GM21390 (cell line): ENCODE measurements around the gene FXYD1.
"Not testable (repeated sequence)": the region's sequence is repeated elsewhere in the genome, so short reads cannot be mapped to it uniquely, and the experiment has no call there.

ENCODE experiments used
- ATAC-seq: cut with Tn5 transposase; IDR thresholded peaks from one replicate; pipeline ENCODE4 v1.9.1; 2021; ENCODE audit not compliant: unreplicated experiment

The FXYD1 gene

GRCh38 chr19:35141837-35142605, 3.4 kb downstream of the FXYD1 start:
- ATAC-seq = no peak

GRCh38 chr19:35142606-35143230, 4.1 kb downstream of the FXYD1 start:
- ATAC-seq = no peak

- no peak for ATAC-seq
These were observed 4.6 kb downstream of the FXYD1 start, which contains the start of gene FXYD7 for GRCh38 chr19:35143231-35143715. Gene FXYD7, plus strand, starts transcription at chr19:35143255. Its CDS starts 79 bp downstream, at chr19:35143334.

- no peak for ATAC-seq
These were observed 5.2 kb downstream of the FXYD1 start for GRCh38 chr19:35143818-35144217.

- ATAC-seq = no peak
These were observed 5.6 kb downstream of the FXYD1 start for GRCh38 chr19:35144259-35144599.

DNA sequence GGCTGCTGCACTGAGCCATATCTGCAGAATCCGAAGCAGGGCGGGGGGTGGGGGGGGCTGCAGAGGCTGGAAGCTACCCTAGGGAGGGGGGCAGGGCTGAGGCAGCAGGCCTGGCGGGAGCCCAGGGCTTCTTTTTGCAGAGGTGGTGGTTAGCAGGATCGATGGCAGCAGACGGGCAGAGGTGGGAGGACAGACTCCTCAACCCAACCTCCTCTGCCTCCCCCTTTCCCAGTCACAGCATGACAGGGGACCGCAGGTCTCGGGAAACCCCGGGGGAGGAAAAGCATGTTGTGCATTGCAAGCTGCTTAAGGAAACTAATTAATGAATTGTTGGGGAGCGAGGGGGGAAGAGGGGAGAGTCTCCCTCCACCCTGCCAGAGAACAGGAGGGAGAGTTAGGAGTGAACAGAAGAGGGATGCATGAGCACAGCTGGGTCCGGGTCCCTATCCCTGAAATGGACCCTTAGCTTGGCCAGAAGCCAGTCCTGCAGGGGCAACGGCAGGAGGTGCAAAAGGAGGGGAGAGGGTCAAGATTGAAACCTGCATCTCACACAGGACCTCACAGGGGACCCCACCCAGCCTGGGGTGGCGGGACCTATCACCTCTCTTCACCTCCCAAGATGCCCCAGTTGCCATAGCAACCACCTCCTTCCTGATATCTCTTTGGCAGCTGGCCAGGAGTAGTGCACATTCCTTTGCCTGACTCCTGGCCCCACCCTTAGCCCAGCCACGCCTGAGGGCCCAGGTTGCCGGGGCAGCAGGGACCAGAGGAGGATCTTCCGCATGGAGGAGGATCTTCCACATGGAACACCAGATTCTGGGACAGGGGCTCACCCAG, 6.2 kb downstream of the FXYD1 start:
- ATAC-seq = no peak

DNA sequence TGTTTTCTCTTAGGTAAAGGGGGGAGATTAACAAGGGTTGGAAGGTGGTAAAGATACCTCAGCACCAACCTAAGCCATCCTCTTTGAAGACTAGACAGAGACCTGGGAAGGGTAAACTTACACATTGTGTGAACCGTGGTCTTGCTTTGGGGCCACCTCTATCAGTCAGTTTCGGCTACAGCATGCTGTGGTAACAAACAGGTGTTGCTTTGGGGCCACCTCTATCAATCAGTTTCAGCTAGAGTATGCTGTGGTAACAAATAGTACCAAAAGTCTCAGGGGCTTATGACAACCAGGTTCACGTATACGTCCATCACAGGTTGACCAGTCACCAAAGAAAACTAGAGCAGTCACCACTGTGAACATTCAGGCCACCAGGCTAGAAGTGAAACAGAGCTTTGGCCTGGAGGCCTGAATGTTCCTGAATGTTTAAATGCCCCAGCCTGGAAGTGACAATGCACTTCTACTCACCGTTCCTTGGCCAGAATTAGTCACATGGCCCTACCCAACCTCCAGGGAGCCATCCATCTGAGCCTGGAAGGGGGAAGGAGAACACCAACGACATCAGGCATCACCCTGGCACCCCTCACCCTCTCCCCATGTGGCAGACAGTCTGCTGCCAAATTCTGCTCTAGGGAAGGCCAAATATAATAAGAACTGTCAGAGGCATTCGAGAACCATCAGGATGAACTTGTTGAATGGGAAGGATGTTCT, 8.3 kb downstream of the FXYD1 start:
- no peak for ATAC-seq

- no peak for ATAC-seq
These were observed 10.8 kb downstream of the FXYD1 start for GRCh38 chr19:35149463-35149862.

- no peak for ATAC-seq
These were observed 11.8 kb downstream of the FXYD1 start for GRCh38 chr19:35150445-35150844.

GRCh38 chr19:35151273-35152065, 12.8 kb downstream of the FXYD1 start:
- ATAC-seq = no peak

DNA sequence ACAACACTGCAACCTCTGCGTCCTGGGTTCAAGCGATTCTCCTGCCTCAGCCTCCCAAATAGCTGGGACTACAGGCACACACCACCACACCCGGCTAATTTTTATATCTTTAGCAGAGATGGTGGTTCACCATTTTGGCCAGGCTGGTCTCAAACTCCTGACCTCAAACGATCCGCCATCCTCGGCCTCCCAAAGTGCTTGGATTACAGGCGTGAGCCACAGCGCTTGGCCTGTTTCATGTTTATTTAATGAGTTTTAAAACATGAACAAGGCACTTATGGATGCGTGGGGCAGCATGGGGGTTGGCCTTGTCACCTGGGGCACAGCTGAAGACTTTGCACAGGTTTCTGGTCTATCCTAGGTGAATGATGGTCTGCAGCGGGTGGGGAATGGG, 14.5 kb downstream of the FXYD1 start:
- ATAC-seq = not testable (repeated sequence)

DNA sequence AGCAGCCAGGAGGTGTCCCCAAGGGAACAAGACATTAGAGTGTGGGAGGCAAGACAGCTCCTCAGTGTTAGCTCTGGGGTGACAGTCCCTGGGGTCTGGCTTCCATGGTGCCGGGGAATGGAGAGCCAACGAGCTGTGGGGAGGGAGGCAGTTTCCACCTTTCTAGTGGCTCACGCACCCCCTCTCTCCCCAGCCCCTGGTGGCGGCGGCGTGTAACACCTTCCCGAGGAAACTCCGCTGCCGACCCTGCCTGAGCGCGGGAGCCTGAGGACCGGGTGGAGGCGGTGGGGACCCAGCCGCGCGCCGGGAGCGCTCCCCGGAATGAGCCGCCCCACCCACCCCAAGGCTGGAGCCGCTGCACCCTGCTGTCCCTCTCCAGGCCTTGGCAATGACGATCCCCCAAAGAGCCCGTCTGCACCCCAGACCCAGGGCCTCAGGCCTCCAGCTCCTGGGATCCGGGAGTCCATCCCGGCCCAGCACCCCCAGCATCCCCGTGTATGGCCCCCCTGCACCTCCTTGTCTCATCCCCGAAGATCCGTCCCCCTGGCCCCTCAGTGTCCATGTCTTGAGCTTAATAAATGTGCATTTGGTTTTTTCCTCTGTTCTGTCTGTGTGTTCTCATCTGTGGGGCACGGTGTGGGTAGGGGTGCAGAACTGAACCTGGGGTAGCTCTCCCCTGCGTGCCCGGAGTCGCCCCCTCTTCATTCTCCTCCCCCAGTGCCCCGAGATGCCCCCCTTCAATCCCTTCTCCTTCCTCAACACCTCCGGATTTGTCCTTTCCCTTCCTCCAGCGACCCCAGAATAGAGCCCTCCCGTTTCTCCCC, 15.3 kb downstream of the FXYD1 start:
- ATAC-seq = no peak

- no peak for ATAC-seq
These were observed 16.1 kb downstream of the FXYD1 start, which contains the start of gene FXYD5 for GRCh38 chr19:35154525-35155406. Gene FXYD5, plus strand, starts transcription at chr19:35154735. Its CDS starts 816 bp downstream, at chr19:35155551.

DNA sequence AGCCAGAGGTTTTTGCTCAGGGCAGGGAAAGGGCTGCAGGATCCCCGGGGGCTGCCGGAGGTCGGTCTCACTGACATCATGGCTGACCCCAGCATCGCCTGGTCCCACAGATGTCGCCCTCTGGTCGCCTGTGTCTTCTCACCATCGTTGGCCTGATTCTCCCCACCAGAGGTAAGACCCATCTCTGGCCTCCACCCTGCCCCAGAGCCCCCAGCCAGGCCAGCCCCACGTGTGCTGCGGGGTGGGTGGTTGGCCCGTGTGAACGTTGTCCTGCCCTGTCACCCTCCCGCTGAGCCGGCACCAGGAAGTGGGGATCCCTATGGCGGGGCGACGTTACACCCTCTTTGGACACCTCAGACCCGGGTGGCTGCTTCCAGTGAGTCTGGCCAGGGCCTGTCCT, 16.8 kb downstream of the FXYD1 start:
- no peak for ATAC-seq

GRCh38 chr19:35155981-35156672, 17.5 kb downstream of the FXYD1 start:
- no peak for ATAC-seq

DNA sequence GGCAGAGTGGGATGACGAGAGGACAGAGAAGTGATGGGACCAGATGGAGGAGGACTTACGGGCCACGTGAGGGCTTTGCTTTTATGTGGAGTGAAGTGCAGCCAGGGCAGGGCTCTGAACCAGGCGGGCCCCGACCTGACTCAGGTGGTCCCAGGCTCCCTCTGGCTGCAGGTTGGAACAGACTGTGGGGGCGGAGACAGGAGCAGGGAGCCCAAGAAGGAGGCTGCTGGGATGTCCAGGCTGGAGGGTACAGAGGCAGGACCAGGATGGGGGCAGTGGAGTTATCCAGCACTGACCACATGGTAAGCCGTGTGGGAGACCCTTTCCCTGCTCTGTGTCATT, 18.0 kb downstream of the FXYD1 start:
- ATAC-seq = no peak

GRCh38 chr19:35157431-35157830, 18.8 kb downstream of the FXYD1 start:
- no peak for ATAC-seq

DNA sequence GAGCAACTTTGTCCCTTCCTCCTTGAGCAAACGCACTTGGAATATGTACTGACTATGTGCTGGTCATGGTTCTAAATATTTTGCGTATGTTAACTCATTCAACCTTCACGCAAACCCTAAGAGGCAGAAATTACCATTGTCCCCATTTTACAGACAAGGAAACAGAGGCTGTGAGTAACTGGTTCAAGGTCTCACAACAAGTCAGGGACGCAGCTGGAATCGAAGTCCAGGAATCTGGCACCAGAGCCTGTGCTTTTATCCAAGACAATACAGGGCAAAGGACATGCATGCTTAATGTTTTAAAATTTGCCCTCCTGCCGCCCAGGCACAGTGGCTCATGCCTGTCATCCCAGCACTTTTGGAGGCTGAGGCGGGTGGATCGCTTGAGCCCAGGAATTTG, 21.0 kb downstream of the FXYD1 start:
- no peak for ATAC-seq
